Pulmonary artery endothelial cell (primary cell): ENCODE measurements around the gene NABP2. TPM values are rescaled to one million over a fixed set of nuclear protein-coding genes. Genes with fewer than 3 reads are reported as not detected.

ENCODE experiments used
- DNase-seq: peaks from one replicate; pipeline ENCODE4 v3.0.0-alpha.2; 2011; ENCODE audit warnings: low read depth, low spot score
- total RNA-seq: library from RNA; depleted of rRNA; stranded (reverse); fragments of >200 nt; gene quantifications from 2 replicates; pipeline ENCODE4 v1.2.3, GENCODE V29; 2014

NABP2 gene
- total RNA-seq, 1 donor from 2014 or later, result 37.1 TPM

DNA sequence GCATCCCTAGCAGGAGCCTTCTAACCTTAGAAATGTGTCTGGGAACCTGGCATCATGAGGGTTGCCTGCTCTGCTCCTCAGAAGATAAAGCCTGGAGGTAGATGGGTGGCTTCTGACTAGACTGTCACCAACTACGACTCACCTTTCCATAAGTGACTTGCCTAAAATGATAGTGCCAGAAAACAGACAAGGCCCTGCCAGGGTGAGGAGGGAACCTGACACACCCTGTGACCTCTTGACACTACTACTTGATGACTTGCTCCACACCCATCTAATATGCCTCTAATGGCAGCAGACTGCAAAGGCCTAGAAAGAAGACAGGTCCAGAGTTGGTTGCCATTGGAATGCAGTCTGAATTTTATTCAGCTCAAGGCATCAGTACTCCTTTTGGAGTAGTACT is 11.8 kb upstream of the NABP2 start:
- no peak for DNase-seq

GRCh38 chr12:56213878-56214277 is 10.3 kb upstream of the NABP2 start:
- DNase-seq, result no peak

- no peak for DNase-seq
Observed at GRCh38 chr12:56216461-56216860, 7.7 kb upstream of the NABP2 start.

DNA sequence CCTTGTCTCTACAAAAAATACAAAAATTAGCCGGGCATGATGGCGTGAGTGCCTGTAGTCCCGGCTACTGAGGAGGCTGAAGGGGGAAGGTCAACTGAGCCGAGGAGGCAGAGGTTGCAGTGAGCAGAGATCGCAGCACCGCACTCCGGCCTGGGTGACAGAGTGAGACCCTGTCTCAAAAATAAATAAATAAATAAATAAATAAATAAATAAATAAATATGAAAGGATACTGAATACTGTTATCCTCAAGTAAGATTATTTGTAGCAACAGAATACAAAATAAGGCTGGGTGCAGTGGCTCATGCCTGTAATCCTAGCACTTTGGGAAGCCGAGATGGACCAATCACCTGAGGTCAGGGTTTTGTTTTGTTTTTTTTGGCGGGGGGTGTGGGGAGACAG is 4.3 kb upstream of the NABP2 start:
- no peak for DNase-seq

DNA sequence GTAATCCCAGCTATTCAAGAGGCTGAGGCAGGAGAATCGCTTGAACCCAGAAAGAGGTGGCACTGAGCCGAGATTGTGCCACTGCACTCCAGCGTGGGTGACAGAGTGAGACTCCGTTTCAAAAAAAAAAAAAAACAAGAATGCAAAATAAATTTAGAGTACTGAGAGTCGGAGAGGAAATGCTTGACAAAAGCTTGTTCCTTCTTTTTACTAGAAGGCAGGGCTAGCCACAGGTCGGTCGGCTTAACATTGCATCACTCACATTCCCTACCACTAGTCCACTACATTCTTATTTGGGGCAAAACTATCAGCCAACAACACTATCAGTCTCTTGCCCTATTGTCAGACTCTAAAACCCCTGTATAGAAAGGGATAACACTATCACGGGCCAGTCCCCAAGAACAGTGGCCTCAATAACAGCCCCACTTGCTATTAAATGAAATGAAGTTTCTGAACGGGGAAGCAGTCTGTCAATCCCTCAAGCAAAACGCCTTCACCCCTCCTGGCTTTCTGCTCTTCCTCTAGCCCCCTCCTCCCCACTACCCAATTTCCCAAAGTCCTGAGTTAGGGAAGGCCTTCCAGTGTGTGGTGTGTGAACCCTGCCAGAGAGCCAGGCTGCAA is 3.4 kb upstream of the NABP2 start:
- no peak for DNase-seq

DNA sequence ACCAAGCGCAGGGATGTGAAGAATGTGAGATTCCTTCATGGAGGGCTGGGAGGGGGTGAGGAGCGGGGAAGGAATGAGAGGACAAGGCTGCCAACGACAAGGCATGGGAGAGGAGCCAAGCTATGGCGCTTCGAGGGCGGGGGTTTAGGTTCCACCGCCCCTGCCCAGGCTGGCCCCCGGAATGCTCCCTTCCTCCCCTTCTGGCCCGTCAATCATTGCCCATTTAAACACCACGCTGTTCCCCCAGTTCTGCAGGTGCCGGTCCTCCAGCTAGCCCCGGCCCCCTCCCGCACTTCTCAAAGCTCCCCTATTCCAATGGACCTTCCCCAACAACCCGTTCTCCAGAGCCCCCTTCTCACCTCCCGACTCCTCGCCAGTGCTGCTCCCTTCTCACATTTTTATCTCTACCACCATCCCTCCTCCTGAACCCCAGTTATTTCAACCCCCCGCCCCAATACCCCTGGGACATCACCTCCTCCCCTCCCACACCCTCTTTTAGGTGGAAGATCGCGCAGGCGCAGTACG is 2.8 kb upstream of the NABP2 start:
- no peak for DNase-seq

DNA sequence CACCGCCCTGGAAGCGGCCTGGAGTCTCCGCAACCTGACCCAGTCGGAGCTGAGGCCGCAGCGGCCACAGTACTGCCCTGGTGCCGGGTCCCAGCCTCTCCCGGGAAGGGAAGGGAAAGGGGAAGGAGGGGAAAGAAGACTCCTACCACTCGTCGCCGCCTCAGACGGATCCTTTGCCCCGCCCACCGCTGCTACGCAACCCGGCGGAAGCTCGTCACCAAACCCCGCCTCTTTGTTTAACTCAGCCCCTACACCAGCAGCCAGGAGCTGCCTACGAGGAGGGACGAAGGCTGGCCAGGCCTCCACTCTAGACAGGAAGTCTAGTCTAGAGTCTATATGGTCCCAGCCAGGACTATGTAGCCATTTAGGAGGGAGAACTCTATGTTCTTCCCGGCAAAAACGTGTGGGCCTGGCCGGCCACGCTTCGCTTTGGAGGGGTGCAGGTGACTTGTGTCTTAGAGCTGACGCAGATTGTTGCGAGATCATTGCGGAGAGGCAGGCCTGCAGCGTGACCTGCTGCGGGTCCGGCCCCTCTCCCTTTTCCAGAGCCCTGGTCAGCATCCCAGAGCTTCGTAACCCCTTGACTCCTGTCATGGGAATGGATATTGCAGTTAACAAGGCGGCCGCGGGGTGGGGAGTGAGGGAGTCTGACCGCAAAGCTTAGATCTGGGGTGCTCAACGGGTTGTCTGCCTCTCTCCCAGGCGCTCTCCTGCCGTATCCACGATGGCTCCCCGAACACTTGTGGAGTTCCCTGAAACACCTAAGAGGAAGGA is 2.2 kb upstream of the NABP2 start, which contains the start of gene RNF41:
Gene RNF41 (minus strand): TSS at position 166 of the 774 bp plus-strand sequence. CDS start 7,875 bp downstream, outside the sequence.
- peak; percentile 88 for DNase-seq

DNA sequence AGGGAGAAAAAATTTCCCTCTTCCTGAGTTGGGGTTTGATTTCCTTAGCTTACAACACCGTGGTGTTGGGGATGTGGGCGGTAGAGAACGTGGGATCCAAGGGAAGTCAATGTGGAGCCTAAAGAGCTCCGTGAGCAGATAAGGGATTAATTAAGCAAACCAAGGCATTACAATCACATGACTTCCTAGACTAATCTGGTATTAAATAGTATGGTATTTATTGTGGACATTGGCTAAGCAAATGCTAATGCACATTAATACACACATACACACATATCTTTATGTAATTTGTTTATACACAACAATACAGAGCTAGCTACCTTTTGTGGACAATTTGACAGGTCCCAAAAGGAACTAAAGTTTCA is 1.6 kb upstream of the NABP2 start:
- no peak for DNase-seq

DNA sequence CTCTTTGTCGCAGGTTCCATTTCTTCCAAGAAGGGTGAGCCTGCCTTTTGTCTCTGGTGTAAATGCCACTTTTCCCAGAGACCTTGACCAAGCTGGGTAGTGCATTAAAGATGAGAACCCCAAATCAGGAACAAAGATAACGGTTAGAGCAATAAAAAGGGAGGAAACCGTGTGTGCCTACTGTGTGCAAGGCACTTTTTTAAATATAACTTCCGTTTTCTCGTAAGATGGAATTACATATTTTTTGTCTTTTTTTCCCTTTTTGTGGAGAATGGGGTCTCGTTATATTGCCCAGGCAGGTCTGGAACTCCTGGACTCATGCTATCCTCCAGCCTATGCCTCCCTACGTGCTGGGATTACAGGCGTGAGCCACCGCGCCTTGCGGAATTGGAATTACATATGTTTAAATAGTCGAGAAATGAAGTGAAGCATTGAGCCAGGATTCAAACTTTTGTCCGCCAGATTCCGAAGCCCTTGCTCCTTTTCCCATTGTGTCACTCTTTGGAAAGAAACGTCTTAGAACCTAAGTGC is 506 bp upstream of the NABP2 start:
- no peak for DNase-seq

DNA sequence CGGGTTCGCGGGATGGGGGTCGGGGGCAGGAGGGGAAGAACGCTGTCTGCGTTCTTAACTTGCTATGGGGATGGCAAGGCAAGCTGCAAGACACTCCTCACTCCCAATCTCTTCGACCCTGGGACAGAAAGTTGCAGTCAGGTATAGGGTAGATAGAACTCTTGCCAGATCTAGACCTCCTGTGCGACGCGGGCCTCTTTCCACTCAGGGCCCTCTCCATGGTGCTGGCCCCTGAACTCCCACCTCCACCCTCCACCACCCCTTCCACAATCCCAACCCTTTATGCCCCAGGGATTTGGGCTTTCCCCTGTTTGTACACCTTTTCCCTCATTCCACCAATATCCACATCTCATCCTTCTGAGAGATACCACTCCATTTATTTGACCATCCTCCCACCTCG is 812 bp downstream of the NABP2 start:
- no peak for DNase-seq

DNA sequence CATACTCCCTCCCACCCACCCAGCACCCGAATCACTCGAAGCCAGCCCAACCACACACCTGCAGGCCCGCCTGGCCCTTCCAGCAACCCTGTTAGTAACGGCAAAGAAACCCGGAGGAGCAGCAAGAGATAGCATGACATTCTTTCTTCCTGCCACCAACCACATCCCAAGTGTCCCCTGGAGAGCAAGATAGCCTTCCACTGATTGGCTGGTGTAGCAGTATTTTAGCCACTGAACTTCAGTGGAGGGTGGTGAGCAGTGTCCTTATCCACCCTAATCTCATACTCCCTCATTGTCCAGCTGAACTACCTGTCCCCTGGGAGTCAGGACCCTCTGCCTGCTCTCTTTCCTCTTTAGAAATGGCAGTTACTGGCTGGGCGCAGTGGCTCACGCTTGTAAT is 4.9 kb downstream of the NABP2 start:
- DNase-seq, result no peak

- no peak for DNase-seq
Observed at GRCh38 chr12:56229916-56230431, 5.8 kb downstream of the NABP2 start, which contains the start of gene SLC39A5. SLC39A5 (plus strand) TSS chr12:56230051; CDS start chr12:56231275, 1,224 bp downstream.

- DNase-seq, result no peak
Observed at GRCh38 chr12:56230432-56231183, 6.5 kb downstream of the NABP2 start.

- DNase-seq, result no peak
Observed at GRCh38 chr12:56231184-56231582, 7.0 kb downstream of the NABP2 start.

DNA sequence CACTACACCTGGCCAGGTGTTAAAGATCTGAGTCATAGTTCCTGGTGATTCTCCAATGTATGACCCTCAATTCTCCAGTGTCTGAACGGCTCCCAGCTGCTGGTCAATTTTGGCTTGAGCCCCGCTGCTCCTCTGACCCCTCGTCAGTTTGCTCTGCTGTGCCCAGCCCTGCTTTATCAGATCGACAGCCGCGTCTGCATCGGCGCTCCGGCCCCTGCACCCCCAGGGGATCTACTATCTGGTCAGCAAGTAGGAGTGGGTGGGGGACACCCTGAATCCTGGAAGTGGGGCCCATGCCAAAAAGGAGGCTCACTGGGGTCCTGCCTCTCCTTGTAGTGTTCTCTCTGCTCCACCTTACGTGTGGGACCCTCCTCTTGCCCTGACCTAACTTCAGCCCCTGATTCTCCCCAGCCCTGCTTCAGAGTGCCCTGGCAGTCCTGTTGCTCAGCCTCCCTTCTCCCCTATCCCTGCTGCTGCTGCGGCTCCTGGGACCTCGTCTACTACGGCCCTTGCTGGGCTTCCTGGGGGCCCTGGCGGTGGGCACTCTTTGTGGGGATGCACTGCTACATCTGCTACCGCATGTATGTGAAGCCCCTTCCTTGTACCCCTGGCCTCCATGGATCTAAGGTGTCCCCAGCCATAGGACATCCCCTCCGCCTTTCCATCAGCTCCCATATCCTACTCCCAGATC is 10.7 kb downstream of the NABP2 start:
- no peak for DNase-seq

DNA sequence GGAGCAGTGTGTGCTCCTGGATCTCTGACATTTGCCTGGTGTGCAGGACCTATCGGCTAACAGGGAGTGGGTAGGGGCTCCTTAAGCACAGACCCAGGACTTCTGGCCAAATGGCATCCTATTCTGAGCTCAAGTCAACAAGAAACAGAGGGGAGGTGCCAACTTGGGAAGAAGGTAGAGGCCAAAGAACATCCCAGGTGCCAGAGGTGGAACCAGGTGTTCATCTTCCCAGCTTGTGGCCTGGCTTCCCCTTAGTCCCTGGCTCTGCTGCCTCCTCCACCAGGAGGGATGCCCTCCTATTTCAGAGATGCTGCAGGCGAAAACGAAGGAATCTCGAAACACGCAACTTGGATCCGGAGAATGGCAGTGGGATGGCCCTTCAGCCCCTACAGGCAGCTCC is 11.9 kb downstream of the NABP2 start:
- no peak for DNase-seq

DNA sequence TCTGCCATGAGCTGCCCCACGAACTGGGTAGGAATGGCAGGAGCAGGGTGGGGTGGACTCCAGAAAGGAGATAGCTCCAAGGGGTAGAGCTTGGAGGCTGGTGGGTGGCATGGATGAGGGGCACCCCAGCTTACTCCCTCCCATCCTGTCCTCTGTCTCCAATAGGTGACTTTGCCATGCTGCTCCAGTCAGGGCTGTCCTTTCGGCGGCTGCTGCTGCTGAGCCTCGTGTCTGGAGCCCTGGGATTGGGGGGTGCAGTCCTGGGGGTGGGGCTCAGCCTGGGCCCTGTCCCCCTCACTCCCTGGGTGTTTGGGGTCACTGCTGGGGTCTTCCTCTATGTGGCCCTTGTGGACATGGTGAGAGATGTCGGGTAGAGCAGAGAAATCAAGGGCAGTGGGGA is 12.8 kb downstream of the NABP2 start:
- no peak for DNase-seq

GRCh38 chr12:56237552-56237951 is 13.4 kb downstream of the NABP2 start:
- DNase-seq, result no peak

- DNase-seq, result no peak
Observed at GRCh38 chr12:56241424-56242303, 17.5 kb downstream of the NABP2 start.

GRCh38 chr12:56242986-56243385 is 18.8 kb downstream of the NABP2 start:
- DNase-seq, result no peak
